PC-9 (cell line): ENCODE data around the gene CYP27C1. TPM values are rescaled to one million over a fixed set of nuclear protein-coding genes. Genes with fewer than 3 reads are reported as not detected.

Source experiments
- BruUV-seq: library from RNA; stranded (reverse); fragments of 400-500 nt; replicated peaks from 2 replicates; lab custom pipeline; 2021; lab: Mats Ljungman, UMichigan
- CTCF ChIA-PET: fragments of 300-600 bp; sonication (Branson Sonifier 250); formaldehyde crosslinking; loops from one replicate; lab custom pipeline; 2022; ENCODE audit warnings: antibody characterized with exemption; lab: Charles Lee
- POLR2A ChIA-PET: fragments of 300-600 bp; sonication (Branson Sonifier 250); formaldehyde crosslinking; loops from one replicate; lab custom pipeline; 2022; ENCODE audit warnings: antibody characterized with exemption; ENCODE audit not compliant: unreplicated experiment; lab: Charles Lee
- DNase-seq, 2 experiments: peaks; one replicate each; pipeline versions ENCODE4 v3.0.0 to v3.0.0-alpha.2; 2015 to 2022; ENCODE audit warnings: mixed read lengths in 1 of 2
- H2AFZ ChIP-seq: fragments of 200-600 bp; sonication (generic); 2 replicates; pipeline ENCODE4 v1.8.1; 2017; ENCODE audit warnings: antibody characterized with exemption
- H3F3A ChIP-seq: fragments of 200-600 bp; sonication (generic); 2 replicates; pipeline ENCODE4 v1.8.1; 2017; ENCODE audit warnings: antibody characterized with exemption, mild to moderate bottlenecking, low read depth; ENCODE audit not compliant: insufficient read depth
- H3K27ac ChIP-seq: fragments of 200-600 bp; sonication (generic); 2 replicates; pipeline ENCODE4 v1.6.1; 2016; ENCODE audit warnings: mixed run types
- H3K27me3 ChIP-seq: fragments of 200-600 bp; sonication (generic); 2 replicates; pipeline ENCODE4 v1.6.1; 2016; ENCODE audit warnings: low read depth, mixed run types; ENCODE audit not compliant: insufficient read depth
- H3K36me3 ChIP-seq: fragments of 200-600 bp; sonication (generic); 2 replicates; pipeline ENCODE4 v1.6.1; 2016; ENCODE audit warnings: low read depth, mixed run types
- H3K4me1 ChIP-seq: fragments of 200-600 bp; sonication (generic); replicated peaks from 2 replicates; pipeline ENCODE4 v1.6.1; 2016; ENCODE audit warnings: mixed run types; ENCODE audit not compliant: insufficient read depth
- H3K4me2 ChIP-seq: fragments of 200-600 bp; sonication (generic); 2 replicates; pipeline ENCODE4 v1.6.1; 2017; ENCODE audit warnings: mixed run types
- H3K4me3 ChIP-seq: fragments of 200-600 bp; sonication (generic); 2 replicates; pipeline ENCODE4 v1.6.1; 2016; ENCODE audit warnings: mixed run types
- H3K79me2 ChIP-seq: fragments of 200-600 bp; sonication (generic); 2 replicates; pipeline ENCODE4 v1.6.1; 2017; ENCODE audit warnings: low read depth, mixed run types
- H3K9me2 ChIP-seq: fragments of 200-600 bp; sonication (generic); 2 replicates; pipeline ENCODE4 v1.8.1; 2017; ENCODE audit warnings: mild to moderate bottlenecking; ENCODE audit not compliant: insufficient read depth
- H3K9me3 ChIP-seq: fragments of 200-600 bp; sonication (generic); 2 replicates; pipeline ENCODE4 v1.8.1; 2016; ENCODE audit warnings: low read depth; ENCODE audit not compliant: insufficient read depth
- H4K20me1 ChIP-seq: fragments of 200-600 bp; sonication (generic); 2 replicates; pipeline ENCODE4 v1.8.1; 2017; ENCODE audit not compliant: insufficient read depth
- CTCF ChIP-seq: fragments of 200-600 bp; sonication (generic); conservative IDR thresholded peaks from 2 replicates; pipeline ENCODE4 v1.6.1; 2017; ENCODE audit warnings: mixed run types, antibody characterized with exemption, mild to moderate bottlenecking, moderate library complexity
- EZH2 ChIP-seq: fragments of 200-600 bp; sonication (generic); IDR thresholded peaks from 2 replicates; pipeline ENCODE4 v1.8.0; 2017; ENCODE audit warnings: antibody characterized with exemption, low read depth
- intact Hi-C: fragments of 100-400 bp; cut with micrococcal nuclease; formaldehyde crosslinking; loops from one replicate; pipeline ENCODE4 v1.10.0; 2022; ENCODE audit not compliant: unreplicated experiment
- total RNA-seq: library from RNA; stranded (reverse); gene quantifications from 2 replicates; pipeline ENCODE4 v1.2.3, GENCODE V29; 2021

The CYP27C1 gene
- total RNA-seq, 1 experiment from 2014 or later = 0.94 TPM

GRCh38 chr2:127191331-127192219 is 28.5 kb downstream of the CYP27C1 start:
- Histone ChIP-seq H3K27me3 (no peaks in the 10 kb centered on the region), H4K20me1 (no peaks in the 10 kb centered on the region), H3K4me2 (no peak overlapping the region), H3K4me3 (no peak overlapping the region), H2AFZ (no peak overlapping the region), H3K27ac (no peak overlapping the region), H3K9me3 (no peaks in the 10 kb centered on the region), H3F3A (no peaks in the 10 kb centered on the region), H3K36me3 (0 out of 2 replicates have a peak, but pooled peaks cover 4% of the 10 kb centered on the region), H3K9me2 (no peaks in the 10 kb centered on the region), H3K79me2 (no peaks in the 10 kb centered on the region), H3K4me1 (no peaks in the 10 kb centered on the region)
- BruUV-seq = no TSS peak
- no peak for TF ChIP-seq EZH2
- no peak for TF ChIP-seq CTCF
- POLR2A ChIA-PET = no interaction called here
- DNase-seq = no peak
- CTCF ChIA-PET = interaction anchor here (0.5 to 0.8 kb wide), 2 partner anchors 222 to 458 kb away, joined by 4 to 5 read pairs; no protein-coding TSS in a partner anchor
- intact Hi-C loops = no loop called here

- intact Hi-C loops = no loop called here
- no peak for TF ChIP-seq CTCF
- TF ChIP-seq EZH2 = no peak
- H3F3A ChIP-seq = no peaks in the 10 kb centered on the region; the same call in 1 of the 2 replicates
- no peaks in the 10 kb centered on the region for H4K20me1 ChIP-seq
- 0 out of 2 replicates have a peak, but pooled peaks cover 4% of the 10 kb centered on the region for H3K36me3 ChIP-seq
- no peaks in the 10 kb centered on the region for H3K27me3 ChIP-seq
- H3K4me1 ChIP-seq = no peaks in the 10 kb centered on the region
- CTCF ChIA-PET = no interaction called here
- no peaks in the 10 kb centered on the region for H3K9me3 ChIP-seq
- no peaks in the 10 kb centered on the region for H3K9me2 ChIP-seq
- POLR2A ChIA-PET = no interaction called here
- no TSS peak for BruUV-seq
- H2AFZ ChIP-seq = no peak overlapping the region
- no peak overlapping the region for H3K27ac ChIP-seq
- H3K4me2 ChIP-seq = no peak overlapping the region
- H3K4me3 ChIP-seq = no peak overlapping the region
- no peaks in the 10 kb centered on the region for H3K79me2 ChIP-seq
- DNase-seq = no peak
Measured at GRCh38 chr2:127188797-127189196, 31.3 kb downstream of the CYP27C1 start.

GRCh38 chr2:127187831-127188230 is 32.3 kb downstream of the CYP27C1 start:
- no peaks in the 10 kb centered on the region for H4K20me1 ChIP-seq
- ChIA-PET CTCF (no interaction called here), POLR2A (no interaction called here)
- H3K79me2 ChIP-seq = no peaks in the 10 kb centered on the region
- H3K9me2 ChIP-seq = no peaks in the 10 kb centered on the region
- H3K4me2 ChIP-seq = no peak overlapping the region
- no peak for DNase-seq
- H3K9me3 ChIP-seq = no peaks in the 10 kb centered on the region
- 0 out of 2 replicates have a peak, but pooled peaks cover 4% of the 10 kb centered on the region for H3K36me3 ChIP-seq
- no peak for TF ChIP-seq CTCF
- TF ChIP-seq EZH2 = no peak
- intact Hi-C loops = no loop called here
- H3K4me1 ChIP-seq = no peaks in the 10 kb centered on the region
- no TSS peak for BruUV-seq
- H2AFZ ChIP-seq = no peak overlapping the region
- H3K4me3 ChIP-seq = no peak overlapping the region
- H3K27ac ChIP-seq = no peak overlapping the region
- H3F3A ChIP-seq = no peaks in the 10 kb centered on the region; the same call in 1 of the 2 replicates
- no peaks in the 10 kb centered on the region for H3K27me3 ChIP-seq
